Breast epithelium (tissue), 4 donors: ENCODE measurements around the gene STRIP1. TPM values are rescaled to one million over a fixed set of nuclear protein-coding genes. Genes with fewer than 3 reads are reported as not detected.
A peak's percentile ranks its signal among the peaks of the same experiment; 100 is the strongest.

Experiments
- DNase-seq, 2 donors: peaks; one replicate each; pipeline ENCODE4 v3.0.0-alpha.2; 2019; ENCODE audit warnings: low spot score in 2 of 2
- H3K27ac ChIP-seq, 2 donors: fragments of 200-600 bp; sonication (generic) in 1 of 2; one replicate each; pipeline ENCODE4 v1.5.1; 2016 to 2019; ENCODE audit warnings: mild to moderate bottlenecking in 1 of 2
- H3K27me3 ChIP-seq, 2 donors: fragments of 200-600 bp; sonication (generic) in 1 of 2; one replicate each; pipeline versions ENCODE4 v1.5.1 to v1.6.0; 2017 to 2019; ENCODE audit warnings: control low read depth in 1 of 2, mild to moderate bottlenecking in 1 of 2
- H3K36me3 ChIP-seq: fragments of 200-600 bp; one replicate; pipeline ENCODE4 v1.5.1; 2019
- H3K4me1 ChIP-seq, 2 donors: fragments of 200-600 bp; sonication (generic); one replicate each; pipeline ENCODE4 v1.5.1; 2016 to 2019; ENCODE audit warnings: control low read depth in 1 of 2
- H3K4me3 ChIP-seq, 3 donors: fragments of 200-600 bp; sonication (generic); 1 replicate in 2 of 3; 2 replicates in 1 of 3; pipeline ENCODE4 v1.5.1; 2016 to 2019; ENCODE audit warnings: mild to moderate bottlenecking in 3 of 3, moderate library complexity in 2 of 3
- H3K9me3 ChIP-seq, 2 donors: fragments of 200-600 bp; sonication (generic) in 1 of 2; one replicate each; pipeline ENCODE4 v1.5.1; 2016 to 2019; ENCODE audit warnings: control low read depth in 1 of 2
- POLR2A ChIP-seq: fragments of 450-650 bp; IDR thresholded peaks from one replicate; pipeline ENCODE4 v1.6.1; 2016; ENCODE audit warnings: antibody characterized with exemption, mild to moderate bottlenecking, moderate library complexity
- POLR2AphosphoS5 ChIP-seq, 3 donors: sonication (generic); formaldehyde crosslinking; IDR thresholded peaks; one replicate each; pipeline ENCODE4 v1.6.1; 2017; ENCODE audit warnings: antibody characterized with exemption in 3 of 3
- intact Hi-C: fragments of 100-400 bp; cut with DNase I; formaldehyde crosslinking; loops from one replicate; pipeline ENCODE4 v1.15.1; 2023; ENCODE audit warnings: low total_unique reads
- total RNA-seq, 3 donors: library from RNA; depleted of rRNA; stranded (reverse); fragments of >200 nt; gene quantifications; one replicate each; pipeline ENCODE4 v1.1.0, GENCODE V29; 2016
- TF ChIP-seq, protein P1 (sequence below), 3 donors: fragments of 450-650 bp; IDR thresholded peaks; one replicate each; pipeline ENCODE4 v1.5.1; 2016 to 2017; ENCODE audit warnings: antibody characterized with exemption in 3 of 3, mild to moderate bottlenecking in 3 of 3, moderate library complexity in 3 of 3

Gene STRIP1, protein sequence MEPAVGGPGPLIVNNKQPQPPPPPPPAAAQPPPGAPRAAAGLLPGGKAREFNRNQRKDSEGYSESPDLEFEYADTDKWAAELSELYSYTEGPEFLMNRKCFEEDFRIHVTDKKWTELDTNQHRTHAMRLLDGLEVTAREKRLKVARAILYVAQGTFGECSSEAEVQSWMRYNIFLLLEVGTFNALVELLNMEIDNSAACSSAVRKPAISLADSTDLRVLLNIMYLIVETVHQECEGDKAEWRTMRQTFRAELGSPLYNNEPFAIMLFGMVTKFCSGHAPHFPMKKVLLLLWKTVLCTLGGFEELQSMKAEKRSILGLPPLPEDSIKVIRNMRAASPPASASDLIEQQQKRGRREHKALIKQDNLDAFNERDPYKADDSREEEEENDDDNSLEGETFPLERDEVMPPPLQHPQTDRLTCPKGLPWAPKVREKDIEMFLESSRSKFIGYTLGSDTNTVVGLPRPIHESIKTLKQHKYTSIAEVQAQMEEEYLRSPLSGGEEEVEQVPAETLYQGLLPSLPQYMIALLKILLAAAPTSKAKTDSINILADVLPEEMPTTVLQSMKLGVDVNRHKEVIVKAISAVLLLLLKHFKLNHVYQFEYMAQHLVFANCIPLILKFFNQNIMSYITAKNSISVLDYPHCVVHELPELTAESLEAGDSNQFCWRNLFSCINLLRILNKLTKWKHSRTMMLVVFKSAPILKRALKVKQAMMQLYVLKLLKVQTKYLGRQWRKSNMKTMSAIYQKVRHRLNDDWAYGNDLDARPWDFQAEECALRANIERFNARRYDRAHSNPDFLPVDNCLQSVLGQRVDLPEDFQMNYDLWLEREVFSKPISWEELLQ
- 10 to 100 TPM; 35.7 to 59.0 (median 56.6) TPM for total RNA-seq

DNA sequence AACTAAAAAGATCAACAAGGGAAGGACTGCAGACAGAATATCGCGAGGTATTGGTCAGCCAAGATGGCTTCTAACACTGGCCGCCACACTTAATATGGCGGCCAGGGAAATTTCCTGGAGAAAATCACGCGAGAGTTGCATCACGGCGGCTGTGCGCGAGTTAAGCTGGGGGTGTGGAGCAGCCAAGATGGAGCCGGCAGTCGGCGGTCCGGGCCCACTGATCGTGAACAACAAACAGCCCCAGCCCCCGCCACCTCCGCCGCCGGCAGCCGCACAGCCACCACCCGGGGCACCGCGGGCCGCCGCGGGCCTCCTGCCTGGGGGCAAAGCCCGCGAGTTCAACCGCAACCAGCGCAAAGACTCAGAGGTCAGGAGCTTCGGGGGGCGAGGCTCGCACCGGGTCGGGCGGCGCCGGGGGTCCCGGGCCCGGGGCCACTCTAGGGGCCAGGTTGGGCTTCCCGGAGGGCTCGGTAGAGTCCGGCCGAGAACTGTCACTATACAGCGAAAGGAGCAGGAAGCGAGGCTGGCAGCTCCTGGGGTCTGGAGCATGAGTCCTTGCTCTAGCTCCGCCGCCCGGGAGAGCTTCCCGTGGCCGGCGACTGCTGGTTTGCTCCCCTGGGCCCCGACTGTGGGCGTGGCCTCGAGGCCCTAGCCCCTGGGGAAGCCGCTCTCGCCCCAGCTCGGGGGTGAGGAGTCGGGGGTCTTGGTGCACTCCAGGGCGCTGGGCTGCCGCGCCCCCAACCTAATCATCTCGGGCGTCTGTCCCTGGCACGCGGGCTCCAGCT, at the start of gene STRIP1:
STRIP1 (plus strand) TSS at position 174 of the 785 bp plus-strand sequence; CDS start at position 188, 14 bp downstream.
- Histone ChIP-seq H3K36me3 (peaks cover 14% of the 10 kb centered on the region), H3K4me1 (no peaks in the 10 kb centered on the region), H3K4me3 (peak within 1 kb of the TSS; percentile 95 to 100 (median 97)), H3K27me3 (no peaks in the 10 kb centered on the region), H3K9me3 (no peaks in the 10 kb centered on the region), H3K27ac (peak within 1 kb of the TSS; percentile 87 to 97)
- TF ChIP-seq POLR2A (peak; percentile 52), POLR2AphosphoS5 (IDR thresholded peaks at IDR 0.05) (peak; percentile 82 to 97 (median 94))
- TF ChIP-seq, protein P1, sequence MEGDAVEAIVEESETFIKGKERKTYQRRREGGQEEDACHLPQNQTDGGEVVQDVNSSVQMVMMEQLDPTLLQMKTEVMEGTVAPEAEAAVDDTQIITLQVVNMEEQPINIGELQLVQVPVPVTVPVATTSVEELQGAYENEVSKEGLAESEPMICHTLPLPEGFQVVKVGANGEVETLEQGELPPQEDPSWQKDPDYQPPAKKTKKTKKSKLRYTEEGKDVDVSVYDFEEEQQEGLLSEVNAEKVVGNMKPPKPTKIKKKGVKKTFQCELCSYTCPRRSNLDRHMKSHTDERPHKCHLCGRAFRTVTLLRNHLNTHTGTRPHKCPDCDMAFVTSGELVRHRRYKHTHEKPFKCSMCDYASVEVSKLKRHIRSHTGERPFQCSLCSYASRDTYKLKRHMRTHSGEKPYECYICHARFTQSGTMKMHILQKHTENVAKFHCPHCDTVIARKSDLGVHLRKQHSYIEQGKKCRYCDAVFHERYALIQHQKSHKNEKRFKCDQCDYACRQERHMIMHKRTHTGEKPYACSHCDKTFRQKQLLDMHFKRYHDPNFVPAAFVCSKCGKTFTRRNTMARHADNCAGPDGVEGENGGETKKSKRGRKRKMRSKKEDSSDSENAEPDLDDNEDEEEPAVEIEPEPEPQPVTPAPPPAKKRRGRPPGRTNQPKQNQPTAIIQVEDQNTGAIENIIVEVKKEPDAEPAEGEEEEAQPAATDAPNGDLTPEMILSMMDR (IDR thresholded peaks at IDR 0.05): no peak
- intact Hi-C loops: no loop called here
- peak; percentile 91 to 92 for DNase-seq

DNA sequence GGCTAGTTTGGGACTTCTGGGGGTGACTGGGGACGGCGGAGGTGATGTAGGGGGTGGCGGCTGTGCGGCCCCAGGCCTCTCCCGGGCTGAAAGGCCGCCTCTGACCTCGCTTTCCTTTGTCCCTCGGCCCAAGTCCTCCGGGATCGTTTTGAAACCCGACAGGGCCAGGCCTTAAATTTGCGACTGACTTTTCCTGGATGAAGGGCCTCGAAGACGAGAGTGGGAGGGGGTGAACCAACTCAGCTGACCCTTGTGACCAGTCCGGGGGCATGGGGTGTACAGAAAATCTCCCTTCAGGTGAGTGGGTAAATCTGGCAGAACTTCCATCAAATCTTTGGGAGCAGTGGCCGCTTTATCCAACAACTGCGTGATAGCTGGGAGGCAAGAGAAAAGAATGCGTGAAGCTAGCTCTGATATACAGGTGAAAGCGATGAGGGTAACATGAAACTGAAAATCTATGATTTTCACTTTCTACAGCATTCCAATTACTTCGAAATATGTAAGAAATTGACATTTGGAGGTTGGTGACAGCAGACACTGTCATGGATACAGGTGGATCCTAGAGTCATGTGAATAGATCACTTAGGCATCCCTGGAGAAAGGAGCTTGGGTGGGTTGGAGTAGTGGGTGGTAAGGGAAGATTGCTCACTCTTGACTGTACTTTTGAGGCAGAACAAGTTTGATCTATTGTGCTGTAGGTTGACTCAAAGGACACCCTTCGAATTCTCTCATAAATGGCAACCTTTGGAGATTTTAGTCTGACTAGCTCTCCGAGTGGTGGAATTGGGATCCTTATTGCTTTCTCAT, 49.0 kb upstream of the STRIP1 start:
- Histone ChIP-seq H3K4me3 (peak overlapping the region; percentile 68 to 88 (median 85)), H3K9me3 (no peaks in the 10 kb centered on the region), H3K27me3 (no peaks in the 10 kb centered on the region), H3K36me3 (no peaks in the 10 kb centered on the region), H3K4me1 (peaks cover 0 to 25% of the 10 kb centered on the region in 2 donors), H3K27ac (peak overlapping the region; percentile 95 to 97)
- TF ChIP-seq POLR2A (no peak), POLR2AphosphoS5 (IDR thresholded peaks at IDR 0.05) (no peak)
- TF ChIP-seq, protein P1 (IDR thresholded peaks at IDR 0.05): no peak
- intact Hi-C loops: loop anchor here (10.0 kb wide), 1 partner anchor 81 kb away; no protein-coding TSS in a partner anchor
- DNase-seq: no peak

DNA sequence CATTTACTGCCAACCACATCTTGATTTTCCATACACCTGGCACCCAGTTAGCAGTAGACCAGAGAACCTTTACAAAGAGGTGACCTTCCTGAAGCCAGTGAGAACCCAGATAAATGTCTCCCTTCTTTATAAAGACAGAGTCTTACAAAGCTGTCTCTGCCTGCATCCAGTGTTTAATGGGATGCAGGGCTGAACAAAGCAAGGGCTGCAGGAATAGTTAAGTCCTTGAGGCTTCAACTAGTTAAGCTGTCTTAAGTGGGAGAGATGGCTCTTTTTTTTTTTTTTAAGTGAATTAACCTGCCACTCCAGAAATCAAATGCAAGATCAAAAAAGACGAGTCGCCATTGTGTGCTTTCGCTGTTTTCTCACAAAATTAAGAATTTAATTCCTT, 48.4 kb upstream of the STRIP1 start:
- no peak for DNase-seq
- Histone ChIP-seq H3K27ac (peak overlapping the region in 1 of 2 donors; percentile 95), H3K4me1 (peaks cover 0 to 25% of the 10 kb centered on the region in 2 donors), H3K36me3 (no peaks in the 10 kb centered on the region), H3K4me3 (peak overlapping the region; percentile 68 to 88 (median 85)), H3K9me3 (no peaks in the 10 kb centered on the region), H3K27me3 (no peaks in the 10 kb centered on the region)
- intact Hi-C loops: loop anchor here (10.0 kb wide), 1 partner anchor 81 kb away; no protein-coding TSS in a partner anchor
- TF ChIP-seq, protein P1 (IDR thresholded peaks at IDR 0.05): no peak
- no peak for TF ChIP-seq POLR2A
- TF ChIP-seq POLR2AphosphoS5 (IDR thresholded peaks at IDR 0.05): no peak

DNA sequence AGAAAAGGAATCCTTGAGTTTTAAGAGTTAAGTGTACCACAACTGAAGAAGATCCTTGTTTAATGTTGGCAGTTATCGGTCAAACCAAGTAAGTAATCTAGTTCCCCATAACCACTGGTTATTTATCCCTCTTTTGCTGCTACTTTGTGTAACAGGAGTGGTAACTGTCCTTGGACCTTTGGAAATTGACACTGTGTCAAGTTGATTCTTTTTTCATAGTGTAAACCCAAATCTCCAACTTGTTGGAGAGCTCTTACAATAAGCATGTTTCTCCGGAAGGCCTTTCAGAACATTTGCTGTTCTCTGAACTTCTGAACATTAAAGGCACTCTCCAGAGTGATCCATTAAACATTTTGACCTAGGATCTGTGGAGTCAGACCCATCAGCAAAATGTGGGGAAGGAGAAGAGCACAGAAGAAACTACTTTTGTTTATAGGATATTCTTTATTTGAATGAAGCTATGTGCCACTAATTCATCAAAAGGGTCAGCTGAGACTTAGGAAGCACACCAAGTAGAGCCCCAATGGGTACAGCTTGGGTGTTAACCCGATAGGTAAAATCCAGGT, 46.0 kb upstream of the STRIP1 start:
- H3K4me1 ChIP-seq: peaks cover 0 to 25% of the 10 kb centered on the region in 2 donors
- no peaks in the 10 kb centered on the region for H3K9me3 ChIP-seq
- DNase-seq: no peak
- no peaks in the 10 kb centered on the region for H3K27me3 ChIP-seq
- TF ChIP-seq, protein P1 (IDR thresholded peaks at IDR 0.05): no peak
- TF ChIP-seq POLR2AphosphoS5 (IDR thresholded peaks at IDR 0.05) (no peak), POLR2A (no peak)
- H3K4me3 ChIP-seq: no peak overlapping the region
- no peaks in the 10 kb centered on the region for H3K36me3 ChIP-seq
- intact Hi-C loops: loop anchor here (10.0 kb wide), 1 partner anchor 84 kb away; no protein-coding TSS in a partner anchor
- H3K27ac ChIP-seq: no peak overlapping the region
